GM21529 (cell line): ENCODE measurements around the gene KCTD5.

ENCODE experiments used
- ATAC-seq: cut with Tn5 transposase; IDR thresholded peaks from one replicate; pipeline ENCODE4 v1.9.1; 2021; ENCODE audit not compliant: unreplicated experiment

KCTD5 gene

DNA sequence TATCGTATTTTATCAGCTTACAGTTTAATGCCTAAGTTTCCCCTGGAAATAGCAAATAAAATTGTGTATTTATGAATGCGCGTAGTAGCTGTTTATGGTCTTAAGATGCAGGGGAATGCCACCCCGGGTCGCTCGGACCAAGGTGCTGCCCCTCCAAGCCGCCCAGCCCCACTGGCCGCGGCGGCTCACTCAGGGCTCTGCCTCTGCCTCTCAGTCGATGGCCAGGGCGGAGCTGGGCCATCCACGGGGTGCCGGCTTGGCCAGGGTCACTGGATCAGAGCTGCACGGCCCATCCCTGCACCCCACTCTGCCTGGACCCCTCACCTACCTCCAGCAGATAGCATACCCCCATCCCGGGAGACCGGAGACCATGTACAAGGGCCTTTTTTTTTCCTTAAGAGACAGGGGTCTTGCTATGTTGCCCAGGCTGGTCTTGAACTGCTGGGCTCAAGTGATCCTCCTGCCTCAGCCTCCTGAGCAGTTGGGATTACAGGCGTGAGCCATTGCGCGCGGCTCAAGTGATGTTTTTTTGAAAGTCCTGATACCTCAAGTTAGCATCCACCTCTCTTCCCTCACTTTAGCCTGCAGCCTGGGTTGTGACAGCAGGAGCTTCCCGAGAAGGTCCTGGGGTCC lies 26.7 kb downstream of the KCTD5 start:
- ATAC-seq: no peak

DNA sequence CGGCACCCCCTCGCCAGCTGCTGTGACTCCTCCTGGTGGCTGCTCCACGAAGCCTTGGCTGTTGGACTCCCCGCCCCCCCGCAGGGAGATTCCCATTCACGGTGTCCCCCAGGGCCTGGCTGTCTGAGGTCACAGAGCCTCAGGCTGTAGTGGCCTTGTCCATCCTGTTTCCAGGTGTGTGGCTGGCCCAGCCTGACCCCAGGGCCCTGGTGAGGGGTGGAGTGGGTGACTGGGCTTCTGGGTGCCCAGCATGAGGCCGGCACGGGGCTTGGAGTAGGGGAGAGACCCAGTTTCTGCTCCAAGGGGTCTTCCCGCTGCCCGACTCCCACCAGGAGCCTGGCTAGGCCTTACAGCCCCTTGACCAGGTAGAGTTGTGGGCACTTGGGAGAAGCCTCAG lies 27.3 kb downstream of the KCTD5 start:
- no peak for ATAC-seq

DNA sequence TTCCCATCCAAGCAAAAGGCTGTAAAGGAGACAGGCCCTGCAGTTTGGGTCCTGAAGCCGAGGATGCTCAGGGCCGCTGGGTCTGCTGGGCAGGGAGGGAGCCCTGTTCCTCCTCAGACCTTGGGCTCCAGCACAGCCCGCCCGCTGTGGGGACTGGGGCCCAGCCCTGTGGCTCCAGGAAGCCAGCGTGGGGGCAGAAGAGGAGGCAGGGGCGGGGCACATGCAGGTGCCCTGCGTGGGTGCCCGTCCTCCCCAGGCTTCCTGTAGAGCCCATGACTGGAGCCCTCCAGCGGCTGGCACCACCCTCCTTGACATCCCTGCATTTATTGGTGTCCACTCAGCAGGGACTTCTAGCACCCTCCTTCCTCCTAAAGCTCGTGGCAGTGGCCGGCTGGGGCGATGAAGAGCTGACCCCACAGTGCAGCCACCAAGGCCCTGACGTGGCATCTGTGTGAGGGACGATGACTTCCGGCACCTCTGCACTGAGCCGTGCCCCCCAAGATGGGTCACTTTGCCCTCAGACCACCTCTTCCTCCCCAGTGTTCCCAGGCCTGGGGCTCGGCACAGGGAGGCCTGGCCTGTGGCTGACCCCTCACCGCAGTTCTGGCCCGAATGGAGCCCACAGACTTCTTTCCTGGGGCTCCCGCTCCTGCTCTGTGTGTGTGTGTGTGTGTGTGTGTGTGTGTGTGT lies 27.8 kb downstream of the KCTD5 start:
- no peak for ATAC-seq

DNA sequence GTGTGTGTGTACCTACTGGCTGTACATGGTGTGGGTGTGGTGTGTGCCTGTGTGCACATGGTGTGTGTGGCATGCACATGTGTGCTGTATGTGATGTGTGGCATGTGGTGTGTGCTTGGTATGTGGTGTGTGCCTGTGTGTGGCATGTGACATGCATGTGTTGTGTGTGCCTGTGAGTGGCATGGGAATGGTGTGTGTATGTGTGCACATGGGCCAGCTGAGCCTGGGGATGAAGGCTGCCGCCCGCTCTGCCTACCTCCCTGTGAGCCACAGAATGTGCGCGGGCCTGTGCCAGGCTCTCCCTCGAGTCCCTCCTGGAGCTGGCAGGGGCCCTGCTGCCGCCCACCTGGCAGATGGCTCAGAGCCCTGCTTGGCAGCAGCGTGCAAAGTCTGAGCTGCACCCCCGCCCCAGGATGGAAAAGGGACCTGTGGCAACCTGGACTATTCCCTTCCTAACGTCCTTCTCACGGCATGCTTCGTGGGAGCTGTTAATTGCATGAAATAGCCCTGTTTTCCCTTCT lies 28.4 kb downstream of the KCTD5 start:
- no peak for ATAC-seq

DNA sequence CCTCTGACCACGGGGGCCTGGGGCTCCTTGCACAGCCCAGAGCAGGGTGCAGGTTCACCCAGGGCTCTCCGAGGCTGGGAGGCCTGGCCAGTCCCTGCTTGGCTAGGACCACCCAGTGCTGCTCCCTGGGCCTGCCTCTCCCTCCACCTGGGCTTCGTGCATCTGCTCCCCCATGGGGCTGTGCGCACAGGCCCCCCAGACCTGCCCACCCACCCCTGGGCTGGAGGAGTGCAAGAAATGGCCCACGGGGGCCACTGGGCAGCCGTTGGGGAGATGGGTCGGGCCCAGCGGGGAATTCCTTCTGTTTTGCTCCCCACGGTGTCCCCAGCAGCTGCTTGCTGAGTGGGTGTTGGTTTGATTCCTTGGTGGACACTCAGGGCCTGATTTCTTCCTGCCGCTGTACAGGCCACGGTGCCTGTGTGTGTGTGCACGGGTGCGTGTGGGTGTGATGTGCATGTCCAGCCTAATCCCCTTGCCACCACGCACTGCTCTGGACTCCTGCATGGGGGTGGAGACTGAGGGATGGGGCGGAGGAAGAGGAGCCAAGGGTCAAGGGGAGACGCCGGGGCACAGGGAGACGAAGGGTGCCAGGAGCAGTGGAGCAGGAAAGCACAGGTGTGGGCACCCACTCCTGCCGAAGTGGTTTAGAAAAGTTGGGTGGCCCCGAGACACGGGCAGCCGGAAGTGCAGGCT lies 29.2 kb downstream of the KCTD5 start:
- ATAC-seq: no peak

DNA sequence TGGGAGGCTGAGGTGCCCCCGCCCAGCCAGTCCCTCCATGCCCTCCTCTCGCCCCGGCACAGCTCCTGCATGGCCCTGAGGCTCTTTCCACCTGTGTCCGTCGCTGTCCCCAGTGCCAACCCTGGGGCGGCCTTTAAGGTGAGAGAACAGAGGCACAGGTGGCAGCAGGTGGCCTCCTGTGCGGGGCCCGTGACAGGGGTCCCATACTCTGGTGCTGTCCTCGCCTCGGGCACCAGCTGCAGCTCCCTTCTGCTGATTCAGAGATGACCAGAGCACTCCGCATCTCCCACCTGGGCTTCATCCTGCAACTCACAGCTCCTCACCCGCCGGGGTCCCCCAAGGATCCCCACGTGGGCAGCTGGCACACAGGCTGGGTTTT lies 29.7 kb downstream of the KCTD5 start:
- ATAC-seq: no peak

DNA sequence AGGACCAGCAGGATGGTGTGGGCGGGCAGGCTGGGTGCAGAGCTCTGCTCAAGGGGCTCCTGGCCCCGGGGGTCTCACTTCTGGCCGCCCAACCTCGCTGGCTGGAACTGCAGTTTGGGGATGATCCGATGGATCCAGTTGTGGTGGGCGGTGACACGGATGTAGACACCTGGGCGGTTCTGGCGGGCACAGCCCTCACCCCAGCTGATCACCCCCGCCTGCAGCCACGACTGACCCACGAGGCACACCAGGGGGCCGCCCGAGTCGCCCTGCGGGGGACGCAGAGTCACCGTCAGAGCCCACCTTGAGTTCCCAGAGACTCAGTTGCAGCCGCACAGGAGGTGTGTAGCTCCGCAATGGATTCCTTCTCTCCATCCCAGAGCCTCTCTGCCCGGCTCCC lies 30.2 kb downstream of the KCTD5 start:
- no peak for ATAC-seq

DNA sequence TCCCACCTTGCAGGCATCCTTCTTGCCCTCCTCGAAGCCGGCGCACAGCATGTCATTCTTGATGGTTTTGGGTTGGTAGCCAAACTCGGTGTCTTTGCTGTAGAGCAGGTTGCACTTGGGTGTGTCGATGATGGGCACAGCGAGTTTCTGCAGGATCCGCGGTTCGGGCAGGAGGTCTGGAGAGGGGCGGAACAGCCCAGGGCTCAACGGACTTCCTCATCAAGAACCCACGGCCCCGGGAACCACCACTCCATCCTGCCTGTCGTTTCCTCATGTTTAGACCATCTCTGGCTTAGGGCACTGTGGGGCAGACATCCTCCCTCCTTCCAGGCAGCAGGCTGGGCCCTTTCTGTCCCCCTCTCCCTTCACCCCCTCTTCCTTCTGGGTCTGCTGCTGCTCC lies 31.2 kb downstream of the KCTD5 start:
- no peak for ATAC-seq

DNA sequence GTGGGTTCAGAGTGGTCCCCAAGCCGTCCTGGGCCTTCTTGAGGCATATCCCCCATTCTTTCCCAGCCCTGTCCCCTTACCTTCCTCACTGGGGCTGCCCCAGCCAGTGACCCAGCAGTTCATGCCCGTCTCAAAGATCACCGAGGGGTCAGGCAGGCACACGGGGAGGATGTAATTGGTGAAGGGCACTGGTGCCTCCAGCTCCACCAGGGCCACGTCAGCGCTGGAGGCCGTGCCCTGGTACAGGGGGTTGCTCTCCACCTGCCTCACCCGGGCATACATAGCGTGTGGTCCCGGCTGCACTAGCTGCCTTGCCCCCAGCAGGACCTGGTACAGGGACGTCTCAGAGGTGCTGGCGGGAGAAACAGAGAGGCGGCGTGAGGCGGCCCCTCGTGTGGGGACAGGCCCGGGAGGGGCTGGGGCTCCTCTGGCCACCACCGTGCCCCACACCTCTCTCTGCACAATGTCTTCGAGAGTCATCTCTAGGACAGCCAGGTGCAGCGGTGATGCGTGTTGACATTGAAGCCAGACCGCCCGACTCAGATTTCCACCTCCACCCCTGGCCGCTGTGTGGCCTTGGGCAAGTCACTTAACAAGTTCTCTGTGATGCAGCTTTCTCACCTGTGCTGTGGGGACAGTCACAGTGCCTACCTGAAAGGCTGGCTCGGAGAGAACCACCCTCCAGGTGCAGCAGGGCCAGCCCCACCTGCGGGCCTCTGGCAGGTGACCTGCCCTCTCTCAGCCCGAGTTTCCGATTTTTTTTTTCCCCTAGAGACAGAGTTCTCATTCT lies 31.9 kb downstream of the KCTD5 start:
- ATAC-seq: no peak

DNA sequence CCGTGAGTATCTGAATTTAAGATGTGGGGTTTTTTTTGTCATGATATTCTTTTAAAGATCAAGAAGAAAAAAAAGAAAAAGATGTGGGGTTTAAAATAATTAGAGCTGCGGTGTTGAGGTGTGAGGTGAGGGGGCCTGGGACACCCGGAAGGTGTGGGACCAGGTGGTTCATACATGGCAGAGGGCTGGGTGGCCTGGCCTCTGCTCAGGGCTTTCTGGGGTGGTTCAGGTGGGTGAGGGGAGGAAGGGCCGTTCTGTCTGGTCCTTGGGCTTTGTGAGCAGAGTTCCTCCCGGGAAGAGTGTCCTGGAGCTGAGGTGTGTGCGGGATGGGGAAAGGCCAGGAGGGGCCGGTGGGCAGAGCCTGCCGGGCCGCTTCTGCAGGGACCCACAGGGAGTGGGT lies 32.7 kb downstream of the KCTD5 start:
- ATAC-seq: no peak

DNA sequence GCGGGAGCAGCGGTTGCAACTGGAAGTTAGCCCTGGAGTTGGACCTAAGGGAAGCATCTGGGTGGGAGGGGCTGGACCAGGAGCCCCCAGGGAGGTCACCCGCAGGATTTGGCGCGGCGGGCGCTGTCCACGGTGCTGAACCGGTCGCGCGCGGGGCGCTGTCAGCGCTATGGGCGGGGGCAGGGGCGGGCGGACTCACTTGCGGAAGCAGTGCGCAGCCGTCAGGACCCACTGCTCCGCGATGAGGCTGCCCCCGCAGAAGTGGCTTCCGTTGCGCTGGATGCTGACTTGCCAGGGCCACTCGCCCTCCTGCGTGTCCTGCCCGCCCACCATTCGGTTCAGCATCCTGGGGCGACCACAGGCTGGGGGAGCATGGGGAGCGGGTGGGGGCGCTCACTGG lies 33.2 kb downstream of the KCTD5 start:
- ATAC-seq: no peak

DNA sequence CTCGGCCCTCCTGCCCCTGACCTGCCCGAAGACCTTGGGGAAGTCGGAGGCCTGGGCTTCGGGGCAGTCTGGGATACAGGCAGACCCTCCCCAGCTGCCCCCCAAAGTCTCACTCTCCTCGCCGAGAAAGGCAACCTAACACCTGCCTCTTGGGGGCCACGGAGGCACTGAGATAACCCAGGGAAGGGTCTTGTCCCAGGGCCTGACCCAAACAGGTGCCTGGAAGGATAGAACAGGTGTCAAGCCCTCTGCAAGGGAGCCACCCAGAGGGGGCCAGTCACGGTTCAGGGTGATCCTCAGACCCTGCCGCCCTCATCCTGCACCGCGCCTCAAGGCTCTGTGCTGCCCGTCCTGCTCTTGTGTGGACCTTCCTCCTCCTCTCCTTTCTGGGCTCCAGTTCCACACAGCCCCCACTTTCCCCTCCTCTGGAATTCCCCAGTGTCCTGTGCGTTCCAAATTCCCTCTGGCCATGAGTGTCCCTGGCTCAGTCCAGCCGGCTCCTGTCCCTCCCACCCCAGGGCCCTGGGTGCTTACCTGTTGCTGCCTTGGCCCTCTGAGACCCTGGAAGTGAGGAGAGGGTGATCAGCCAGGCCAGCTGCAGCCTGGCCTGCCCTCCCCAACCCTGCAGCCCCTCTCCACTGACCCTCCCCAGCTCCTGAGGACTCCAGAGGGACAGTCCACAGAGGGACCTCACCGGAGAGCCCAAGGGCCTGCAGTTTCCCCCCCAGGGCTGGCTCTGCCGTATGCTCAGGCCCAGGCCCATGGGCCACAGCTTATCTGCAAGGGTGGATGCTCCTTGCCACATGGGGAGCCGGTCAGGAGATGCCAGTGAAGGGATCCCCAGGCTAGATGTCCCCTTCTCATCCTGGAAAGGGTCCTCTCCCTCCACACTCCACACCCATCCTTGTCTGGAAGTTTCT lies 33.9 kb downstream of the KCTD5 start:
- no peak for ATAC-seq

DNA sequence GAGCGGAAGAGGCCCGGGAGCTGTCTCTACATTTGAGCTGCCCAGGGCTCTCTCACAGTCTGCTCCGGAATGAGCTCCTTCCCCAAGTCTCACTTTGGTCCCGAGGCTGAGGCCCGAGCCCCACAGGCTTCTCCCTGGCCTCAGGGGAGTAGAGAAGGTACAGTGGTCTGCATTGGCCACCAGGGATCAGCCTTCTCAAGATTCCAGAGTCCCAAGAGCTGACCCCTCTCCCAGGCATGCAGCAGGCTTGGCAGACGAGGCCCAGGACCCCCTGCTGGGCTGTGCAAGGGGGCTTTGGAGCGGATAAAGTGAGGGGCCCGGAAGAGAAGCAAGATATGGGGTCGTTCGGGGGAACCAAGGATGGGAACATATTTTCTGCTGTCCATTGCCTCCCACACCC lies 34.6 kb downstream of the KCTD5 start:
- ATAC-seq: no peak

DNA sequence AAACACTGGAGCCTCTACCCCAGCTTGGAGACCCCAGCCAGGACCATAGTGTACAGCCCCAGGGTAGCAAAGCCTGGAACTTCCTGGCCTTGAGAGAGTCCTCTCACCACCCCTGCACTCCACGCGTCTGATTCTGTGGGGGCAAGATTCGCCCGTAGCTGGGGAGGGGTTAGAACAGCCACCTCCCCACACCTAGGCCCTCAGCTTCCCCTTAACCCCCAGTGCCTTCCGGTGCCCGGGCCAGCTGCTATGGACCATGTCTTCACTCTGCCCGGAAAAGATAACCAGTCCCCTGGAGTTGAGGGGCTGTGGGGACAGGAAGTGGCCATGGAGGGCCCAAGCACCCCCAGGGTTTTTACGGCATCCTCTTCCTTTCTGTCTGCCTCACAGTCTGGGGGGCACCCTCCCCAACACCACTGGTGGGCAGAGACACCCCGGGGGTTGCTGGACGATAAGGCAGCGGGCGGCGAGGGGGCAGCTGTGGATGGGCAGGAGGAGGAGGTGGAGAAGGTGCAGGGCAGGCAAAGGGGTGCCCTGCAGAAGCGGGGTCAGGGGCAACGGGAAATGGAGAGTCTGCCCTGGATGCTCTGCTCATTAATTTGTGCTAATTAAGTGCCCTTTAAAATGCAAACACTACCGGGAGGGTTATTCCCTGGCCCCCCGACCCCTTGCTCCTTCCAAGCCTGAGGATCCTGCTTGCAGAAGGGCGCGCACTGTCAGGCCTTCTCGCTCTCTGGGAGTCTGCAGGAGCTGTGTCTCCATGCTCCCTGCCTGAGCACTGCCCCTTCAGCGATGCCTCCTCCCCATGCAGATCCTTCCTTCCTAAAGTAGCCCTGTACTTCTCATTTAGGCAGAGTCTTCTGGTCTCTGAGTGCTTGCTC lies 35.3 kb downstream of the KCTD5 start:
- ATAC-seq: no peak

DNA sequence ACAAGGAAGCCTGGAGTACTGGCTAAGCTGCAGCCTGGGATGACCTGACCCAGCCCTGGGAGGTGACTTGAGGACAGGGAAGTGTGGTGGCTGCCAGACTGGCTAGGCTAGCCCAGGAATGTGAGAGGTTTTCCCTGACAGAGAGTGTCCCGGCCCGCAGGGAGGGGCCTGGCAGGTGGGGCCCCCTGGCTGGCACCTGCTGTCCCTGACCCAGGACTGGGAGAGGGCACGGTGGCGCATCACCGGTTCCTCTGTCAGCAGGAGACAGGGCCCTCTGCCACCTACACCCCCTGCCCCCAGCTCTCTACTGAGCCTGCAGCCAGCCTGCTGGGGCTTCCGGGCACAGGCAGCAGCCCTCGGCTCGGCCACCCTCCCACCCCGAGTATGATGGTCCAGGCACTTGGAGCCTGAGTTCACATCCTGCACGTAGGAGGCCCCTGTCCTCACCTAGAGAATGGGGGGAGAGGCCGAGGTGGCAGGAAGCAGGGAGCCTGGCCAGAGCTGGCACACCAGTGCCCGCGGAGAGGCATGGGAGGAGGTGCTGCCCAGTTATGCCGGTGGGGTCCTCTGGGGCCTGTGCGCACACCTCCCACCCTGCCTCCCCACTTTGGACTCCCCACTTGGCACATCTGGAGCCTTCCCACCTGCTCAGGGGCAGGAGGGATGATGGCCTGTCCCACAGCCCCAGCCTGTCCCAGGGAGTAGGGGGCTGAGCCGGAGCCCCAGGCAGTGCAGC lies 37.2 kb downstream of the KCTD5 start:
- ATAC-seq: no peak

DNA sequence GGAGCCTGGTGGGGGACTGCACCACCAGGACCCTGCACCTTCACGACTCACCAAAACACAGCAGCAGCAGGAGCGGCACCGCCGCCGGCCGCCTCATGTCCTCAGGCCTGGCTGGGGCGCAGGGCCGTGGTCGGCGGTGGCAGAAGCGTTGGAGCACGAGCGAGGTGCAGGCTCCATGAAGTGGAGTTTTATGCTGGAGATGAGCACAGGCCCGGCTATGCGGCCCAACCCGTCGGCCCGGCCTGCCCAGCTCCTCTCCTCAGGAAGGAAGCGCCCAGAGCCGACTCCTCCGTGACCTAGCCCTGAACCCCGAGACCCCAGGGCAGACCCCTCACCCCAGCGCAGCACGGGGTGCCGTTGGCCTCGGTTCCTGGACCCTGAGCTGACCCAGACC lies 37.7 kb downstream of the KCTD5 start, which contains the start of gene PRSS27:
Gene PRSS27, minus strand, starts transcription at position 161 of the 394 bp plus-strand sequence. Its CDS starts 64 bp downstream, at position 97.
- ATAC-seq: no peak

DNA sequence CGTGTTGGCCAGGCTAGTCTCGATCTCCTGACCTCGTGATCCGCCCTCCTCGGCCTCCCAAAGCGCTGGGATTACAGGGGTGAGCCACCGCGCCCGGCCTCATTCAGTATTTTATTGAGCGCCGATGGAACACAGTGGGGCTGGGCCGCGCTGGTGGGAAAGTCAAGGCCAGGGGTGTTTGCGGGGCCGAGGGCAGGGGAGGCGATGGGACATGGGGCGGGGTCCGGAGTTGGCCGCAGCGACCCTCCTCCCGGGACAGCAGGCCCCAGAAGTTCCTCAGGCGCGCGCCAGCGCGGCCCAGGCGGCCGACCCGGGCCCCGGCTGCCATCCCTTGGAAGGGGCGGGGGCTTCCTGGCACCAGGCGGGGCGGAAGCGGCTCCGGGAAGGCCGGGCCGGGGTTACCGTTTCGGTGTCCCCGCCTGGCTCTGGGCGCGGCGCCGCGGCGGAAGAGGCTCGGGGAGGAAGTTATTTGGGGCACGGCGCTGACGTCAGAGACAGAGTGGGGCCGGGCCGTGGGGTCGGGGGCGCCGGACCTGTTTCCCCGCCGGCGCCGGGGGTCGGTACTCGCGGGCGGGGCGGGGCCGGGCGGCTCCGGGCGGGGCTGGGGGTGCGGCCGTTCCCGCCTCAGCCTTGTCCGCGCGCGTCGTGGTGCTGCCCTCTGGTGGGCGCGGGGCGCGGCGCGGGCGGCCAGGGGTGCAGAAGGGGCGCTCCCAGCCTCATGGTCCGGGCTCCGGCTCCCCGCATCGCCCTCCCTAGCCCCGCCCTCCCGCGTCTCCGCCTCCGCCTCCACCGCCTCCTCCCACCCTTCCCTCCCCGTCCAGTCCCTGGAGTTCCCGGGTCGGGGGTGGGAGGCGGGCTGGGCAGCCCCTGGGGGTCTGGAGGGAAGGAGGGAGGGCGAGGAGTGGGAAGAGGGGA lies 38.7 kb downstream of the KCTD5 start:
- peak; percentile 76 for ATAC-seq
